ENCODE data around the gene ELP2. TPM values are rescaled to one million over a fixed set of nuclear protein-coding genes. Genes with fewer than 3 reads are reported as not detected.
A peak's percentile ranks its signal among the peaks of the same experiment; 100 is the strongest.

ELP2 gene
- total and polyA plus RNA-seq, 4 donors: 27.3 to 78.1 (median 50.9) TPM

GRCh38 chr18:36132756-36133155, 3.1 kb downstream of the ELP2 start:
- H3K27ac ChIP-seq (ENCODE audit: low read depth in 1 of 2, low read length in 2 of 2): no peak overlapping the region
- peaks cover 4 to 41% (median 32%) of the 10 kb centered on the region in 4 donors for H3K4me1 ChIP-seq (ENCODE audit: control insufficient read depth in 4 of 4, insufficient read depth in 4 of 4, low read length in 3 of 4)
- H3K9ac ChIP-seq (ENCODE audit: low read depth in 1 of 2, low read length in 2 of 2): no peak overlapping the region
- H3K27me3 ChIP-seq (ENCODE audit: control insufficient read depth in 4 of 4, insufficient read depth in 4 of 4, low read length in 3 of 4): no peaks in the 10 kb centered on the region
- DNase-seq (ENCODE audit: low spot score): no peak
- peaks cover 0 to 15% (median 8%) of the 10 kb centered on the region in 4 donors for H3K36me3 ChIP-seq (ENCODE audit: control insufficient read depth in 4 of 4, insufficient read depth in 3 of 4, low read depth in 1 of 4, low read length in 3 of 4)
- no peaks in the 10 kb centered on the region for H3K9me3 ChIP-seq (ENCODE audit: control insufficient read depth in 4 of 4, low read length in 3 of 4)
- no peak overlapping the region for H3K4me3 ChIP-seq (ENCODE audit: low read depth in 1 of 3, low read length in 3 of 3)
- TF ChIP-seq FOXA2 (IDR thresholded peaks at IDR 0.05): no peak
- TF ChIP-seq, protein P1, sequence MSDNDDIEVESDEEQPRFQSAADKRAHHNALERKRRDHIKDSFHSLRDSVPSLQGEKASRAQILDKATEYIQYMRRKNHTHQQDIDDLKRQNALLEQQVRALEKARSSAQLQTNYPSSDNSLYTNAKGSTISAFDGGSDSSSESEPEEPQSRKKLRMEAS (IDR thresholded peaks at IDR 0.05): no peak
- TF ChIP-seq, protein P2, sequence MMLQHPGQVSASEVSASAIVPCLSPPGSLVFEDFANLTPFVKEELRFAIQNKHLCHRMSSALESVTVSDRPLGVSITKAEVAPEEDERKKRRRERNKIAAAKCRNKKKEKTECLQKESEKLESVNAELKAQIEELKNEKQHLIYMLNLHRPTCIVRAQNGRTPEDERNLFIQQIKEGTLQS (IDR thresholded peaks at IDR 0.05): no peak
- TF ChIP-seq EGR1 (IDR thresholded peaks at IDR 0.05; ENCODE audit: low read depth in 2 of 2): no peak
- no peak for TF ChIP-seq GABPA (IDR thresholded peaks at IDR 0.05 in 1 of 2, conservative IDR thresholded peaks at IDR 0.05 in 1 of 2)
- TF ChIP-seq TAF1 (conservative IDR thresholded peaks at IDR 0.05): no peak
- no peak for TF ChIP-seq REST (IDR thresholded peaks at IDR 0.05)
- TF ChIP-seq CTCF (IDR thresholded peaks at IDR 0.05; ENCODE audit: low read depth, low read length, missing input control): no peak
- no peak for TF ChIP-seq HNF4G (IDR thresholded peaks at IDR 0.05)
- TF ChIP-seq, protein P3, sequence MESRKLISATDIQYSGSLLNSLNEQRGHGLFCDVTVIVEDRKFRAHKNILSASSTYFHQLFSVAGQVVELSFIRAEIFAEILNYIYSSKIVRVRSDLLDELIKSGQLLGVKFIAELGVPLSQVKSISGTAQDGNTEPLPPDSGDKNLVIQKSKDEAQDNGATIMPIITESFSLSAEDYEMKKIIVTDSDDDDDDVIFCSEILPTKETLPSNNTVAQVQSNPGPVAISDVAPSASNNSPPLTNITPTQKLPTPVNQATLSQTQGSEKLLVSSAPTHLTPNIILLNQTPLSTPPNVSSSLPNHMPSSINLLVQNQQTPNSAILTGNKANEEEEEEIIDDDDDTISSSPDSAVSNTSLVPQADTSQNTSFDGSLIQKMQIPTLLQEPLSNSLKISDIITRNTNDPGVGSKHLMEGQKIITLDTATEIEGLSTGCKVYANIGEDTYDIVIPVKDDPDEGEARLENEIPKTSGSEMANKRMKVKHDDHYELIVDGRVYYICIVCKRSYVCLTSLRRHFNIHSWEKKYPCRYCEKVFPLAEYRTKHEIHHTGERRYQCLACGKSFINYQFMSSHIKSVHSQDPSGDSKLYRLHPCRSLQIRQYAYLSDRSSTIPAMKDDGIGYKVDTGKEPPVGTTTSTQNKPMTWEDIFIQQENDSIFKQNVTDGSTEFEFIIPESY (IDR thresholded peaks at IDR 0.05): no peak
- TF ChIP-seq FOXA1 (IDR thresholded peaks at IDR 0.05): no peak
- TF ChIP-seq HNF4A (conservative IDR thresholded peaks at IDR 0.05): no peak
- no peak for TF ChIP-seq NR2F2 (IDR thresholded peaks at IDR 0.05)
- no peak for TF ChIP-seq RXRA (IDR thresholded peaks at IDR 0.05)
- WGBS: 88% methylated on average over 3 of the region's 3 CpGs

GRCh38 chr18:36135264-36135663, 5.6 kb downstream of the ELP2 start:
- WGBS: 88% methylated on average over 1 of the region's 1 CpG
- DNase-seq (ENCODE audit: low spot score): no peak
- peaks cover 3 to 31% (median 25%) of the 10 kb centered on the region in 4 donors for H3K4me1 ChIP-seq (ENCODE audit: control insufficient read depth in 4 of 4, insufficient read depth in 4 of 4, low read length in 3 of 4)

More at GRCh38 chr18:36135264-36135663, 5.6 kb downstream of the ELP2 start:
- Histone ChIP-seq H3K36me3 (ENCODE audit: control insufficient read depth in 4 of 4, insufficient read depth in 3 of 4, low read depth in 1 of 4, low read length in 3 of 4) (peaks cover 8 to 37% (median 27%) of the 10 kb centered on the region in 4 donors), H3K4me3 (ENCODE audit: low read depth in 1 of 3, low read length in 3 of 3) (no peak overlapping the region), H3K27ac (ENCODE audit: low read depth in 1 of 2, low read length in 2 of 2) (no peak overlapping the region), H3K9ac (ENCODE audit: low read depth in 1 of 2, low read length in 2 of 2) (no peak overlapping the region), H3K27me3 (ENCODE audit: control insufficient read depth in 4 of 4, insufficient read depth in 4 of 4, low read length in 3 of 4) (no peaks in the 10 kb centered on the region), H3K9me3 (ENCODE audit: control insufficient read depth in 4 of 4, low read length in 3 of 4) (no peaks in the 10 kb centered on the region)
- TF ChIP-seq, protein P3 (IDR thresholded peaks at IDR 0.05): no peak
- TF ChIP-seq RXRA (IDR thresholded peaks at IDR 0.05) (peak in 1 of 2 donors; percentile 11), SP1 (IDR thresholded peaks at IDR 0.05) (no peak)

Data from liver (tissue), 9 donors.